Iris pigment epithelial cell (primary cell): Measurements from ENCODE around the gene TEDC2.
"Not testable (repeated sequence)": the region's sequence is repeated elsewhere in the genome, so short reads cannot be mapped to it uniquely, and the experiment has no call there.

Experiments used
- DNase-seq: peaks from one replicate; pipeline ENCODE4 v3.0.0-alpha.2; 2011; ENCODE audit warnings: low read depth

TEDC2 gene

DNA sequence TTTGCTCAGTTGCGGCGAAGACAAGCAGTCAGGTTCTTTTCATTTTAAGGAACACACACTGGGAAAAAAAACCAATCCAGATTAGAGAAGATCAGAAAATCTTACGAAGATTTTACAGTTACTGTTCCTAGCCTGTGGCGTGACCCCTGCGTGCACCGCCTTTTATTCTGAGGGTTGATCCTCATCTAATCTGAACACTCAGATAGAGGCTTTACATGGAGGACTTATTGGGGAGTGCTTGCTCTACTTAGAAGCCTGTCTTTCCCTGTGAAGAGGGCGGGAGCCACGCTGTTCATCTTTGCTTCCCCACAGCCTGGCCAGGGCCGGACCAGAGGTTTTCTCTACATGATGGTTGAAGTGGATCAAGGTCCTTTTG lies 16.4 kb downstream of the TEDC2 start:
- no peak for DNase-seq

DNA sequence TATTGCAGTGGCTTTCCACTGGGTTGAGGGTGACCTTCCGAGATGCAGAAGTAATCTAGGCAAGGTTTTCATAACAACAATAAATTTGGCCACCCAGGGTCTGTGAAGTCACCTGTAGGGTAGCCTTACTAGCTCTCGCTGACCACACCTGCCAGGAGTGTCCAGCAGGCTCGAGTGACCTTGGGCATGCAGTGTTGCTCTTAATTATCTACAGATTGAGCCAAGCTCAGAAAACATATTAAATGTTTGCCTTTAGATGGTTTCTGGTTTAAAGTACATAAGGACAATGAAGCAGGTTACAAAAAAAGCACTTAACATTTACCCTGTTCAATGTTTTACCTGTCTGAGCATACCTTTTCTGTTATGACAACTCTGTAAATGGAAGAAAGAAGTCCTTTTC lies 16.8 kb downstream of the TEDC2 start:
- no peak for DNase-seq

DNA sequence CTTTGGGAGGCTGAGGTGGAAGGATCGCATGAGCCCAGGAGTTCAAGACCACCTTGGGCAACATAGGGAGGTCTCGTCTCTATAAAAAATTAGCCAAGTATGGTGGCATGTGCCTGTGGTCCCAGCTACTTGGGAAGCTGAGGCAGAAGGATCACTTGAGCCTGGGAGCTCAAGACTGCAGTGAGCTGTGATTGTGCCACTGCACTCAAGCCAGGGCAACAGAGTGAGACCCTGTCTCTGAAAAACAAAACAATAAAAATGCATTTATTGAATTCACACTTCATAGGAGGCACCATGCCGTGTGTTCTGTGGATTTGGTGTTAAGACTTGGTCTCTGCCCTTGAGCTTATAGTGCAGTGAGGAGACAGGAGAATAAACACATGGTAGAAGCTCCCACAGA lies 17.4 kb downstream of the TEDC2 start:
- DNase-seq = no peak

DNA sequence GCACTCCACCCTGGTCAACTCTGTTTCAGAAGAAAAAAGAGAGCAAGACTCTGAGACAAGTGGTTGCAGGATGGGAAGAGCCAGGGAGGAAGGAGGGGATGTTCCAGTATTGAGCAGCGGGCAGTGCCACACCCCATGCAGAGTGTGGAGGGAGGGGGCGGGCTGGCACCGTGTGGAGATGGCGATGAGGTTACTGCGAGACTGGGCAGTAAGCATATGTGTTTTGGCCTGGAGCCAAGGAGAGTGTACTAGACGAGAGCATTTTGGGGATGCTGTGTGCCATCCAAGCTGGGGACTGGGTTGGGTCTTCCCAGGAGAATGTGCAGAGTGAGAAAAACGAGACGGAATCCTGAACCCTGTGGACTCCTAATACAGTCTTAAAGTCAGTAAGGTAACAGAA lies 18.4 kb downstream of the TEDC2 start:
- DNase-seq = no peak

DNA sequence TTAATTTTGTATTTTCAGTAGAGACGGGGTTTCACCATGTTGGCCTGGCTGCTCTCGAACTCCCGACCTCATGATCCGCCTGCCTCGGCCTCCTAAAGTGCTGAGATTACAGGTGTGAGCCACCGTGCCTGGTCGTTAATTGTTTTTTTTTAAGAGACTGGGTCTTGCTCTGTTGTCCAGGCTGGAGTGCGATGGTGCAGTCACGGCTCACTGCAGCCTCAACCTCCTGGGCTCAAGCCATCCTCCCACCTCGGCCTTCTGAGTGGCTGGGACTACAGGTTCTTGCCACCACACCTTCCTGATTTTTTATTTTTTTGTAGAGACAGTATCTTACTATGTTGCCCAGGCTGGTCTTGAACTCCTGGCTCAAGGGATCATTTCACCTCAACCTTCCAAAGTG lies 20.1 kb downstream of the TEDC2 start:
- DNase-seq = not testable (repeated sequence)

DNA sequence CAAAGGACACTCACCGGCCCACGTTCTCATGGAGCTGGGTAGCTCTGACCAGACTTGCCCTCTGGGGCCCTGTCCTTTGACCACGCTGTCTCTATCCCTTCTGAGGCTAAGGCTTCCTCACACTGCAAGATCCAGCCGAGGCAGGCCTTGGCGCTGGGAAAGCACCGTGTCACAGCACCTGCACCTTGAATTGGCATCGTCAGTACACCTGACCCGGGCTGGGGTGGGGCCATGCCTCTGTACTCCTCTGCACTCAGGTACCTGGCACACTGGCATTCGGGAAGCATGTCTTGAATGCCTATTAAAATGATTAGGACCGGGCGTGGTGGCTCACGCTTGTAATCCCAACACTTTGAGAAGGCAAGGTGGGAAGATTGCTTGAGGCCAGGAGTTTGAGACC lies 21.0 kb downstream of the TEDC2 start:
- no peak for DNase-seq

DNA sequence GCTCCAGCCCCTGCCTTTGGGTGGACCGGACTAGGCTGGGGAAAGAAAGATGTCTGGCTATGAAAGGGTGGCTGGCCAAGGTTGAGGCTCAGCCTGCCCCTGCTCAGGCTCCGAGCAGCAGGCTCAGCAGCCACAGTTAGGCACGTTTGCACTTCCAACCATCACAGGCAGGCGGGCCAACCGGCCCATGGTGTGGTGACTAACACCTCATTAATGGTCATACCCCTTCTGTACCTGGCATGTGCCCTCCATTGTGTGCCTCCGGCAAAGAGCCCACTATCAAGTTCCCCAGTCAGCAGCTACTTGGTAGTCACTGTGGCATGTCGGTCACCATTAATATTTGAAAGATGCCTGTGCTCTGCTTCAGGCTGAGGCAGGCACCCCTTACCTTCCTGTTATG lies 21.8 kb downstream of the TEDC2 start:
- DNase-seq = no peak

DNA sequence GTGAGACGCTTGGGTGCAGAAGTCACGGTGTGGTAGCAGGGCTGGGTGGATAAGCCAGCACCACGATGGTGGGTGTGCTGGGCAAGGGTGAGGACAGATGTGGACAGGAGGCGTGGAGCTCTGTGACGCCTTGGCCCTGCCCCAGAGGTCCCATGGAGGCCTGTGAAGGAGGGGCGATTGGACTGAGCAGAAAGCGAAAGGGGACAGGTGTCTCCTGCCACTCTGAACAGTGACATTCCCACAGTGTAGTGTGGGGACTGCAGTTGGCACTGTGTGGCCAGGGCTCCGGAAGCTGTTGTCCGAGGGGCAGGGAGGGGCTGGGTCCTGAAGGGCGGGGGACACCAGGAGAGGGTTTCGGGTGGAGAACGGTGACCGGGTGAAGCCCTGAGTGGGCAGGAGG lies 22.3 kb downstream of the TEDC2 start:
- DNase-seq = no peak

DNA sequence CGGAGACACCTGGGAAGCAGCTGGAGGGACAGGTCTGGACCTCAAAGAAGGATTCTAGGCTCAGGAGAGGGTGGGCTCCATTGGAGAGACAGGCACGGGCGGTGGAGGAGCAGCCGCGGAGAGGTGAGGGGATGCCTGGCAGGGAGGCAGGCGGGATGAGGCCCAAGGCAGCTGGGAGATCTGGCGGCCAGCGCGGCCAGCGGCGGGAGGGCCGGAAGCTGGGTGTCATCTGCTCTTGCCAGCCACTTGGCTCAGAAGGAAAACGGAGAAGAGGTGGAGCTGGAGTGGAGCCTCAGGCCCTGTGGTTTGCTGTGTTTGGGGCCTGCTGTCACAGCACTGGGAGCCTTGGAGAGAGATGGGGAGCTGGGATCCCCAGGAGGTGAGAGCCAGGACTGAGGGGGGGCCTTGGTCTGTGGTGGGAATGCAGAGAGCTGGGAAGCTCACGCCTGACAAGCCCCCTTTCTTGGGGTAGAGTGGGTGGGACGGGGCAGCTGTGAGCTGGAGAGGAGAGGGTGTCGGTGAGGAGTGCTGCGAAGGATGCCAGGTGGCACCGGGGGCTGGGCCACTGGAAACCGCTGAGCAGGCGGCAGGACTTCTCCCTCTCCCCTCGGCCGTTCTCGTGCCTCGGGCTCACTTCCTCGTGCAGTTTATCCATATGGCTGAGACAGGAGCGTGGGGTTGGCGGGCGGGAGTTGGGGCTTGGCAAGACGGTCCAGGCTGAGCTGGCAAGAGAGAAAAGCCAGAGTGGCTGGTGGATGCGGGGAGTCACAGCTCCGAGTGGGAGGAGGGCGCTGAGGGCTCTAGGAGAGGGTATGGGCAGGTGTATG lies 23.0 kb downstream of the TEDC2 start:
- peak; percentile 22 for DNase-seq

DNA sequence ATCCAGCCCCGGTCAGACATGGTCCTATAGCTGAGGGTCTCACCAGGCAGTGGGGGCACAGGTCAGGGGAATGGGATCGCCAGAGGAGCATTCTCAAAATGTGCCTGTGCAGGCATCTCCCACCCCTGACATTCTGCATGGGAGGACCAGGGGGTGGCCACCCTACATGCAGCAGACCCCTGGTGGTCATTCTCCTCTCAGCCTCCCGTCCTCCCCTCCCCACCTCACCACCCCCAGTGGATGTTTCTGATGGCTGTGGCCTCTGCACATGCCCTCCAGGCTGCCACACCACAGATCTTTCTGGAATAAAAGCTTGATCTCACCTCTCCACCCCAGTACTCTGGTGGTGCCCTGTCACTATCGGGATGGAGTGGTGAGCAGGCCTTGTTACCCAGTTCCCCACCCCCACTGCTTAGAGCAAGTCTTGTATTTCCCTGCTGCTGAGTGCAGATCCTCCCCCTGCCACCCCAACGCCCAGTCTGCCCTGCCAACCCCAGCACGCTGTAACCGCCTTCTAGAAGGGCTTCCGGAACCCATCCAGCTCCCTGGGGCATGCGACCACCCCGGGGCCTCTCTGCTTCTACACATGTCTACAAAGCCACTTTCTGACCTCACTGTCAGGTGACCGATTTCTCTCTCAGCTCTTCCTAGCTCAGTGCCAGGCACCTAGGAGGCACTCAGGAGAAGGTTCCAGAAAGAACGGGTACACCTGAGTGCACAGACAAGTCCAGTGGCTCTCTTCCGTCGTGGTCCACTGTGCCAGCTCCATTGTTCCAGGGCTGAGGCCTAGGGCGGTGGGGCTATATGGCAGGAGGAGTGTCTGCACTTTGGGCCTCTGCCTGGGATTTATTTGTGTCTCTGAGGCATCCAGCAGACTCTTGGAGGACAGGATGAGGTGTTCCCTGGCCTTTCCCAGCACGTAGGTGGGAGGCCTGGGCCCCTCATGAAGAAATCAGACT lies 24.3 kb downstream of the TEDC2 start:
- no peak for DNase-seq

DNA sequence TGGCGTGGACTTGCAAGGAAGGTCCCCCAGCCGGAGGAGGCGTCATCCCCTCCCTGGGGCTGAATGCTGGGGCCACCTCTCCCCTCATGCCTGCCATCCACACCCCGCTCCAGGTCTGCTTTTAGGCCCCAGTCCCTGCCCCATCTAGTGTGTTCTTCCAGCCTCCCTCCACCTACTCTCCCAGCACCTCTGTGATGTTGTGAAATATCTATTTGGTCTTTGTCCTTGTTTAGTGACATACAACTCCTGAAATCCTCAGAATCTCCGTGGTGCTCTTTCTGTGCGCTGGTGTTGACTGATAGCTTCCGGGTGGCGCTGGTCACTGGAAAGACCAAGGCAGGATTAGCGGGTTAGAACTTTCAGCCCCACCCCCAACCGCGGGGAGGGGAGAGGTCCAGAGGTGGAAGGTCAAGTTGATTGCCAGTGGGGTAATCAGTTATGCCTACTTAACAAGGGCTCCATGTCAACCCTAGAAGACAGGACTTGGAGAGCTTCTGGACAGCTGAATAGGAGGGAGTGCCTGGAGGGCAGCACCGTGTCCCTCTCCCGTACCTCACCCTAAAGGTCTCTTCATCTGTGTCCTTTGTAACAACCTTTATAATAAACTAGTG lies 25.1 kb downstream of the TEDC2 start:
- DNase-seq = no peak

DNA sequence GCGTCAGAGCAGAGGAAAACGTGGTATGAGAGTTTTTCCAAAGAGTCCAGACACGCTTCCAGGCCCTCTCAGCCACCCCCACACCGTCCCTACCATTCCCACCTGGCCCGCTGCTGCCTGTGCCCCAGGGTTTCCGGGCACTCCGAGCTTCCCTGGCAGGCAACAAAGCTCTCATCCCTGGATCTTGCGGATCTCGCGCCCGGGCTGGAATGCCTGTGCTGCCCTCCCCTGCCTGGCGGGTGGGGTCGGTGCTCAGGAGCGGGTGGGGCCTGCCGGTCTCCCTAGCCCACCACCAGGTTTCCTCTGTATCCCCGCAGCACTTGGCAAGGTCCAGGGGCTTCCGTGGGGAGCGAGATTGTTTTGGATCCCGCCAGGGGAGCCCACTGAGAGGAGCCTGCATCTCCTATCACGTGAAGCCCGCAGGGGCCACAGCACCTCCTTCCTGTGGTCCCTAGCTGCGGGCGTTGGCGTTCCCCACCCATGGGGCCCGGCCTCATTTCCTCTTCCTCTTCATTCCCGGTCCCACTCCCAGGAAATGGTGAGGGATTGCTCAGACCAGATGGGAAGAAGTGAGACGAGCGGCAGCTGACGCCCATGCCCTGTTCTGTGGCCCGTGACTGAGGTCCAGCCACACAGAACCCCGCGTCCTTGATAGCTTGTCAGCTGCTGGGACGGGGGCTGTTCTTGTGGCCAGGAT lies 26.1 kb downstream of the TEDC2 start:
- DNase-seq = no peak

DNA sequence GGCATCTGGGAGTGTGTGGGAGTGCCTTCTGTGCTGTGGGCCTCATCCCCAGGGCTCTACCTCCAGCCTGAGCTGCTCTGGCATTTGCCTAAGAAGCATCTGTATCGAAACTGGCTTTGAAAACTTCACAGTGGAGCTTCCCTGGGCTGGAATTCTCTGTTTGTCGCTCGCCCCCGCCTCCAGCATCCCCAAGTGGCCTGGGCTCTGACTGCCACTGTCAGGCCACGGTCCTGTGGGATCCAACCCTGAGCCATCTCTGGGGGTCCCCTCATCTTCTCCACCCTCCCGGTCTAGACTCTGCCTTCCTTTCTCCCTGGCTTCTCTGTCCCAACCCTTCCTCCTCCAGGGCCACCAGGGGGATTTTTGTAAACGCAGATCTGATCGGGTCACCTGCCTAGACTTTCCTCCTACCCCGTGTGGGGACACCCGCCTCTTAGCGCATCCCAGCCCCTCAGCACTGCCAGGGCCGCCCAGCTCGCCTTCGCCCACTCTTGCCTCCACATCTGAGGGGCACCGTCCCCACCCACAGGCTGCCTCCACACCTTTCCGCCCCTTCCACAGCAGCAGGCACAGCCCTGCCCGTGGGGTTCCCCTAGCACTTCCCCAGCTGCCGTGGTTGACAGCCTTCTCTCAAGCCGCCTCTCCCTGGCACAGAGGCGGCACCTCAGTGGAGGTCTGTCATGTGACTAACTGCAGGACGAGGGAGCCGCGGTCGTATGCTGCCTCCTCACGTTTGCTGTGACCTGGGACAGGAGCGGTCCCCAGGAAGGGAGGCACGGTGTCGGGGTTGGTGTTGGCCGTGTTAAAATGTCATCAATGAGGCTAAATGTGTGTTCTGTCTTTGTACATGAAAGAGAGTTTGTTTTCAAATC lies 27.0 kb downstream of the TEDC2 start:
- DNase-seq = peak; percentile 29

DNA sequence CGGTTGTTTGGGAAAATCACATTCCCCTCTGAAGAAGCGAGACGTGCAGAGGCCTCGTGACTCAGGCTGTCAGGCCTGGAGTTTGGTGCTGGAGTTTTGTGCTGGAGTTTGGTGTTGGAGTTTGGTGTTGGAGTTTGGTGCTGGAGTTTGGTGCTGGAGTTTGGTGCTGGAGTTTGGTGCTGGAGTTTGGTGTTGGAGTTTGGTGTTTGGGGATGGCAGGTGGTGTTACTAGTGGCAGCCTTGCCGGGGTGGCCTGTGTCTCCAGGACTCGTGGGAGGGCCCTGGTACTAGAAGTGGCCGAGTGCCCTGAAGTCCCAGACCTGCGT lies 27.6 kb downstream of the TEDC2 start:
- DNase-seq = no peak

DNA sequence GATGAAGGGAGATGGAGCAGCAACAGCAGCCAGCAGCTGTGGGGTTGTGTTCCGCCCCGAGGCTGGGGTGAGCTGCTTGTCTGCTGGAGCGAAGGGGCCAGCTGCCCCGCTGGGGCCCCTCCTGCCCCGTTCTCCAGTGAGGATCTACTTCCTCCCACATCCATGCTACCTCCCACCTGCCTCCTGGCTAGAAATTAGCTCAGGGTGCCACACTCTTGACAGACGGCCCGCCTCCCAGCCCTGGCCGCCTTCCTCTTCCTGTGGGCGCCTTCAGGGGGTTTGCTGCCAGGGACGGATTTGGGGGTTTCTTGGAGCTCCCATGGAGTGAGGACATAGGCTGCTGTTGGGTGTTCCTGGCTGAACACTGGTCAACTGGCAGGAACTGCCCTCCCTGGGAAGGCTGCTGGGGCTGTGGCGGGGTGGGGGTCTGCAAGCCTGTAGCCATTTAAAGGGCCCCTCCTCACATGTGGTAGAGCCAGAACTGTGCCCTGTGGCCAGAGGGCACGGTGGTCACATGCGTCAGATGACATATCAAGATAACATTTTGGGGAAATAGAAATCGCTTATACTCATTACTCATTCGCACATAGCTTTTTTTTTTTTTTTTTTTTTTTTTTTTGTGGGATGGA lies 28.1 kb downstream of the TEDC2 start:
- no peak for DNase-seq

DNA sequence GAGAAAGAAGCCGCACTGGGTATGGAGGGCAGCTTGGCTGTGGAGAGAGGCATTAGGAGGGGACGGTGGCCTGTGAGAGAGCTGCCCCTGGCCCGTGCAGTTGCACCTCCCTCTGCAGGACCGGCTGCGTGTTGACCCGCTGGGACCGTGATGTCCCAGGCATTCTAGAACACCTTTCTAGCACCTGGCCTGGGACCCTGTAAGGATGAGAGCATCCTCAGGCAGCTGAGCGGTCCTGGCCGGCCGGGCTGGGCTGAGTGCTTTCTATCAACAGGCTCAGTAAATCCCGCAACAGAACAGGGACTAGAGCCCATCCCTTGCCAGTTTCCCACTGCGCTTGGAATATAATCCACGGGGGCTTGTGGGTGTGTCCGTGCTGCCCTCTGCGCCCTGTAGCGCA lies 29.7 kb downstream of the TEDC2 start:
- no peak for DNase-seq

DNA sequence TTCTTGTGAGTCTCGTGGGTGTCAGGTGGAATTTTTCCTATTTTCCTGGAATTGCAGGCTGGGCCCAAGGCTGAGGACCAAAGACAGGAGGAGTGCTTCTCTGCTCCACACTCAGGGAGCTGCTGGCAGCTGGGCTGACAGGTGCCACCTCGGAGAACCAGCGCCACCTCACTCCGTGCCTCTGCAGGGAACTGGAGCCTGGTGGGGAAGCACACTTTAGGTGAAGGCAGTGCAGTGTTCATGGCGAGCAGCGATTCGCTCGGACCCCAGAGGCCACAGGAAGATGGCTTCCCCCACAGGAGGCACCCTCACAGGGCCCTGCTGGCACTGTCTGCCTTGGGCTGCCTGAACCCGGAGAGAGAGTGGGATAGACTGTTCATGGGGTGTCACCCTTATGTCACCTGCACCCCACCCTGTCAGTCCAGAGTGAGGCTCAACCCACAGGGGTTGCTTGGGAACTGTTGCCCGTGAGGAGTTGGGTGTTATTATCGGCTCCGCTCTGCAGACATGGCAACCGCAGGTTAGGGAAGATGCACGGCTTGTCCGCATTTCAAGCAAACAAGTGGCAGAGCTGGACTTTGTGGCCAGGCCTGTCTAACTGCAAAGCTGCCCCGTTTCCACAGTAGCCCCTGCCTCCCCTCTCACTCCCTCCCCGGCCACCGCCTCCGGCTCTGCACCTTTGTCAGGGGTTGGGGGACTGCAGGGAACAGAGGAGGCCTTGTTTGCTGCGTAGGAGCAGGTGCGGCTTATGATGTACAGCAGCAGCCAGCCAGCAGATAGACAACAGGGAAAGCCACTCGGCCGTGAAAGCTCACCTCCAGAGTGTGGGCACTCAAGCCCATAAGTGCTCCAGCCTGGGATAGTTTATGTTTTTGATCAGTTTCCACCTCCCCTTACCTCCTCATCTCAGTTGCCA lies 30.5 kb downstream of the TEDC2 start:
- DNase-seq = no peak

DNA sequence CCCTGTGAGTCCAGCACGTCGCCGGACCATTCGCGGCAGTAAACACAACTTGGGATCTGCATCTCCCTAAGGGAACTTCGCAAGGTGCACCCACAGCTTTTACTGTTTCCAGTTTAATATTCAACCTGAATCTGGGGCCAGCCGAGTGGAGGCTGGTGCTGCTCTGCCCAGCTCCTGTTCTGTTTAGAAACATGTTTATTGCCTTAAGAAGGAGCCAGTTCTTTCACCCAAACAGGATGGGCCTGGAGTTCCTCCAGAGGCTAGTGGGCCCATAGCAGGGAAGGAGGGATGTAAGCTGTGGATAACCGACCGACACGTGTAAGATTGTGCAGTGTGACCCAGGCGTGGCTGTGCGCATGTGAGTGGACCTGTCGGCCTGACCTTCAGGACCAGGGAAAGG lies 32.4 kb downstream of the TEDC2 start:
- no peak for DNase-seq

DNA sequence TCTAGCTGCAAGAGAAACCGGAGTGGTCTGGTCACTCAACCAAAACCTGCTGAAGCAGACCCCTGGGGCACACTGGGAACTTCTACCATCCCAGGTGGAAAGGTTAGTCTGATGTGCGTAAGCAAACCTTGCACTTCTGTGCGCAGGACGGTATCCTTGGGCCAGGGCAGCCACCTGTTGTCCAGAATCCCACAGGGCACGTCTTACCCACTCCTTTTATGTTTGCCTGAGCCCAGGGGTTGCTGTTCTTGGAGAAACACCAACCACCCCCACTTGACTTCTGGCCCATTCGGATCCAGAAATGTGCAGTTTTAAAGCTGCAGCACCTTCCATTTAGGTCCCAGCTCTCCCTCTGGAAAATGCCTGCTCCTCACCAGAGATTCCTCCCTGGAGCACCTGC lies 33.7 kb downstream of the TEDC2 start:
- no peak for DNase-seq

DNA sequence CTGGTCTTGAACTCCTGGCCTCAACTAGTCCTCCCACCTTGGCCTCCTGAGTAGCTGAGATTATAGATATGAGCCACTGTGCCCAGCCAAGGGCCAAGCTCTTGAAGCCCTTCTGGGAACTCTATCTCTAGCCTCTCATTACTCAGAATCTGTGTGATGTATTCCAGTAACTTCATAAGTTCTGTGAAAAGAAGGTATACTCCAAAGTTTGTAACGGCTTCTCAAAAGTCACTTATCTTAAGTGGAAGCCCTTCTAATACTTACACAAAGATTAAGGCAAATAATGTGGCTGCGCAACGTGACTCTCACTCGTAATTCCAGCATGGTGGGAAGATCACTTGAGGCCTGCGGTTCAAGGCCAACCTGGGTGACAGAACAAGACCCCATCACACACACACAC lies 34.7 kb downstream of the TEDC2 start:
- DNase-seq = no peak
